K562 (cell line): ENCODE results near the gene OVOL2. TPM values are rescaled to one million over a fixed set of nuclear protein-coding genes. Genes with fewer than 3 reads are reported as not detected.

Experiments used
- ATAC-seq: fragments of 200-7000 bp; cut with Tn5 transposase; 3 replicates; pipeline ENCODE4 v1.9.1; 2020; ENCODE audit warnings: moderate library complexity
- Bru-seq: library from RNA; stranded (reverse); fragments of 400-500 nt; gene quantifications from one replicate; lab custom pipeline; 2021; lab: Mats Ljungman, UMichigan
- BruChase-seq, 2 experiments: library from RNA; stranded (reverse); fragments of 400-500 nt; gene quantifications; one replicate each; lab custom pipeline; 2021; lab: Mats Ljungman, UMichigan
- BruUV-seq: library from RNA; stranded (reverse); fragments of 400-500 nt; replicated peaks from 2 replicates; lab custom pipeline; 2021; lab: Mats Ljungman, UMichigan
- CTCF ChIA-PET: fragments of 300-600 bp; formaldehyde crosslinking; extraction: SDS; loops from one replicate; lab custom pipeline; 2021; ENCODE audit warnings: low intra/inter-chr PET ratio; lab: Yijun Ruan, JAX
- POLR2A ChIA-PET: fragments of 300-600, 350-650 bp; sonication (Branson Sonifier 250); formaldehyde crosslinking; extraction: SDS; loops from one replicate; lab custom pipeline; 2021; ENCODE audit warnings: antibody characterized with exemption, inconsistent platforms; lab: Yijun Ruan, JAX
- DNase-seq, 4 experiments: peaks; one replicate each; pipeline versions ENCODE4 v3.0.0 to v3.0.0-alpha.2; 2011 to 2018; ENCODE audit warnings: low spot score in 3 of 4, mixed read lengths in 3 of 4; ENCODE audit errors: extremely low read depth in 1 of 4
- FAIRE-seq: peaks from 2 replicates; lab custom pipeline; 2011; peaks lifted over from hg19 to GRCh38; lab: Jason Lieb, UNC
- H2AFZ ChIP-seq: 2 replicates; pipeline ENCODE4 v1.6.0; 2011; ENCODE audit warnings: low read depth, low read length, control low read depth, inconsistent platforms
- H3K27ac ChIP-seq: fragments of 200-600 bp; 3 replicates; pipeline ENCODE4 v1.8.0; 2011; ENCODE audit warnings: low read depth, mild to moderate bottlenecking, control low read depth, inconsistent platforms, low read length, moderate library complexity, mixed read lengths; ENCODE audit errors: extremely low read depth
- H3K27me3 ChIP-seq, 2 experiments: fragments of 300-600 bp in 1 of 2; 2 replicates in 1 of 2; 3 replicates in 1 of 2; pipeline versions ENCODE4 v1.6.0 to v1.8.0; 2011; ENCODE audit warnings: inconsistent platforms in 2 of 2, low read length in 2 of 2, mild to moderate bottlenecking in 1 of 2, mixed read lengths in 1 of 2, moderate library complexity in 1 of 2; ENCODE audit not compliant: control insufficient read depth in 2 of 2, insufficient read depth in 2 of 2
- H3K36me3 ChIP-seq: fragments of 300-600 bp; 3 replicates; pipeline ENCODE4 v1.8.0; 2011; ENCODE audit warnings: mild to moderate bottlenecking, low read length, inconsistent platforms; ENCODE audit not compliant: control insufficient read depth, insufficient read depth
- H3K4me1 ChIP-seq, 2 experiments: fragments of 200-600 bp in 1 of 2; replicated peaks in 1 of 2; 2 replicates in 1 of 2; 3 replicates in 1 of 2; pipeline versions ENCODE4 v1.5.1 to v1.8.0; 2011; ENCODE audit warnings: inconsistent platforms in 2 of 2, low read length in 2 of 2, mild to moderate bottlenecking in 1 of 2, mixed read lengths in 1 of 2, moderate library complexity in 1 of 2; ENCODE audit not compliant: control insufficient read depth in 2 of 2, insufficient read depth in 2 of 2
- H3K4me2 ChIP-seq: 2 replicates; pipeline ENCODE4 v1.6.1; 2011; ENCODE audit warnings: low read length, control low read depth, inconsistent platforms, mixed read lengths; ENCODE audit not compliant: insufficient read depth
- H3K4me3 ChIP-seq: fragments of 200-600 bp; sonication (generic), shearing (Covaris generic); 2 replicates; pipeline ENCODE4 v1.5.1; 2016; ENCODE audit warnings: control low read depth, inconsistent platforms
- H3K79me2 ChIP-seq: fragments of 200-600 bp; 3 replicates; pipeline ENCODE4 v1.8.0; 2011; ENCODE audit warnings: low read length, inconsistent platforms; ENCODE audit not compliant: control insufficient read depth, insufficient read depth
- H3K9ac ChIP-seq, 2 experiments: 2 replicates each; pipeline versions ENCODE4 v1.6.0 to v1.6.1; 2011; ENCODE audit warnings: low read depth in 2 of 2, low read length in 2 of 2, control low read depth in 1 of 2, inconsistent platforms in 1 of 2, mild to moderate bottlenecking in 1 of 2, mixed read lengths in 1 of 2; ENCODE audit not compliant: insufficient read depth in 1 of 2
- H3K9me1 ChIP-seq: one replicate; pipeline ENCODE4 v1.6.0; 2011; ENCODE audit warnings: inconsistent platforms, mild to moderate bottlenecking, low read length, moderate library complexity; ENCODE audit not compliant: control insufficient read depth, insufficient read depth
- H3K9me3 ChIP-seq: replicated peaks from 2 replicates; pipeline ENCODE4 v1.5.1; 2011; ENCODE audit warnings: low read depth, low read length, inconsistent platforms; ENCODE audit not compliant: control insufficient read depth, insufficient read depth
- H4K20me1 ChIP-seq: replicated peaks from 2 replicates; pipeline ENCODE4 v1.6.1; 2011; ENCODE audit warnings: low read length, inconsistent platforms, mixed read lengths; ENCODE audit not compliant: control insufficient read depth, insufficient read depth
- NR3C1 ChIP-seq: sonication (generic); formaldehyde crosslinking; IDR thresholded peaks from 2 replicates; pipeline ENCODE4 v1.8.1; 2022; ENCODE audit warnings: missing genetic modification reagents
- NRF1 ChIP-seq, 2 experiments: fragments of 450-650 bp; IDR thresholded peaks in 1 of 2; conservative IDR thresholded peaks in 1 of 2; 2 replicates each; pipeline ENCODE4 v1.6.1; 2014; ENCODE audit warnings: mild to moderate bottlenecking in 2 of 2
- TRIM24 ChIP-seq, 2 experiments: fragments of 450-650 bp; IDR thresholded peaks; 2 replicates each; pipeline ENCODE4 v1.6.1; 2016
- WGBS: fragments of 100-300 bp; shearing (Covaris generic); methylation state at CpG from one replicate; pipeline ENCODE4 v1.1.6; 2016; ENCODE audit warnings: low coverage, mixed read lengths; ENCODE audit not compliant: insufficient coverage; ENCODE audit errors: missing lambda C conversion rate; 5-methylcytosine and 5-hydroxymethylcytosine counted together
- in situ Hi-C: fragments of 300-500 bp; cut with MboI; formaldehyde crosslinking; loops from 4 replicates; pipeline ENCODE4 v1.15.0; 2018; ENCODE audit warnings: inconsistent platforms, mixed read lengths
- intact Hi-C: fragments of 100-400 bp; cut with micrococcal nuclease; formaldehyde crosslinking; loops from 2 replicates; pipeline ENCODE4 v1.14.2; 2022
- long read RNA-seq, 3 experiments: library from polyadenylated mRNA in 2 of 3; library from RNA in 1 of 3; unstranded in 2 of 3; stranded (forward) in 1 of 3; transcript quantifications; one replicate each; pipeline ENCODE4 v2.0.0, GENCODE V29; 2019 to 2022
- polyA minus RNA-seq, 3 experiments: library from RNA; depleted of rRNA, polyadenylated mRNA; stranded (reverse); fragments of >200 nt; gene quantifications; 2 replicates each; pipeline ENCODE4 v1.2.3, GENCODE V29; 2011
- polyA plus RNA-seq, 8 experiments: library from polyadenylated mRNA; depleted of rRNA in 4 of 8; stranded (reverse) in 5 of 8; unstranded in 3 of 8; fragments of >200 nt; fragmentation: Nextera tagmentation in 2 of 8; fragmentation: Illumina TruSeq in 1 of 8; extraction: Ambion mirVana in 2 of 8; extraction: Trizol in 1 of 8; gene quantifications; 2 replicates each; pipeline versions ENCODE4 v1.2.1 to v1.2.3, GENCODE V29; 2011 to 2014; ENCODE audit warnings: inconsistent platforms in 1 of 8, missing spikeins in 1 of 8
- total RNA-seq, 7 experiments: library from RNA; depleted of rRNA in 6 of 7; stranded (reverse); fragments of >200 nt in 6 of 7; fragmentation: Illumina TruSeq in 2 of 7; extraction: Trizol in 2 of 7; gene quantifications; 2 replicates each; pipeline versions ENCODE4 v1.2.1 to v1.2.3, GENCODE V29; 2011 to 2021; ENCODE audit warnings: low replicate concordance in 1 of 7

OVOL2 gene
- total RNA-seq (2011; cell fraction: chromatin; rRNA removed; ENCODE audit: low replicate concordance) = not detected in 2 replicates
- total RNA-seq (2011; cell fraction: nucleolus; rRNA removed) = not detected in 2 replicates
- total RNA-seq (2011; cell fraction: nucleoplasm; rRNA removed) = not detected in 2 replicates
- not detected in 2 replicates for total RNA-seq (2014; rRNA removed)
- total RNA-seq (2014; rRNA removed; fragmentation: Illumina TruSeq; extraction: Trizol) = not detected in 2 replicates
- total RNA-seq (2015; rRNA removed; fragmentation: Illumina TruSeq; extraction: Trizol) = not detected in 2 replicates
- total RNA-seq (2021) = not detected in 2 replicates
- polyA plus RNA-seq (2011; rRNA removed) = not detected in 2 replicates
- polyA plus RNA-seq (2011; cell fraction: cytosol; rRNA removed) = not detected in 2 replicates
- polyA plus RNA-seq (2011; cell fraction: nucleus; rRNA removed) = not detected in 2 replicates
- polyA plus RNA-seq (2012) = not detected in 2 replicates
- polyA plus RNA-seq (2014; fragmentation: Illumina TruSeq; extraction: Trizol) = not detected in 2 replicates
- not detected for polyA plus RNA-seq (2014; fragmentation: Nextera tagmentation; extraction: Ambion mirVana)
- 0.22 TPM in 1 of 2 replicates, not detected in the other for polyA plus RNA-seq (2014; rRNA removed)
- not detected in 2 replicates for polyA minus RNA-seq (2011; rRNA and poly(A)+ RNA removed)
- not detected in 2 replicates for polyA minus RNA-seq (2011; cell fraction: cytosol; rRNA and poly(A)+ RNA removed)
- not detected in 2 replicates for polyA minus RNA-seq (2011; cell fraction: nucleus; rRNA and poly(A)+ RNA removed)
- percentile 14 among the genes with signal in this experiment for Bru-seq, nascent RNA
- percentile 15 among the genes with signal in this experiment for BruChase-seq, experiment 1, labeled RNA remaining after a 2-hour chase
- percentile 15 among the genes with signal in this experiment for BruChase-seq, experiment 2, labeled RNA remaining after a 6-hour chase
- long read RNA-seq, experiment 1, partial matches to known transcripts = 0 of 29 reads
- long read RNA-seq, experiment 1, other reads (novel, unspliced or antisense) = 29 of 29 reads
- long read RNA-seq, experiment 2, partial matches to known transcripts = 0 of 6 reads
- long read RNA-seq, experiment 2, other reads (novel, unspliced or antisense) = 6 of 6 reads
- long read RNA-seq, experiment 3 = 0 reads

GRCh38 chr20:18057101-18057993 lies at the start of gene OVOL2:
TSS of gene OVOL2 (minus strand) at chr20:18057916. CDS start at chr20:18057634, 282 bp downstream.
- no peak within 1 kb of the TSS for H2AFZ ChIP-seq
- no peaks in the 10 kb centered on the region for H4K20me1 ChIP-seq
- DNase-seq = peak in 2 of 4 experiments; percentile 16 to 18
- no peak within 1 kb of the TSS for H3K27ac ChIP-seq
- H3K4me2 ChIP-seq = no peak within 1 kb of the TSS
- POLR2A ChIA-PET = no interaction called here
- no peaks in the 10 kb centered on the region for H3K36me3 ChIP-seq
- TF ChIP-seq NRF1 (conservative IDR thresholded peaks at IDR 0.05 in 1 of 2, IDR thresholded peaks at IDR 0.05 in 1 of 2) = peak; percentile 42 to 47; a peak in 3 of 4 replicates
- no peak for TF ChIP-seq NR3C1 (CRISPR knock-in tag)
- TF ChIP-seq TRIM24 (IDR thresholded peaks at IDR 0.05) = no peak
- TF ChIP-seq, all 486 proteins: peak for 1
- in situ Hi-C loops (no loop called here), intact Hi-C loops (no loop called here)
- Histone ChIP-seq H3K9ac (no peak within 1 kb of the TSS), H3K4me3 (no peak within 1 kb of the TSS), H3K9me3 (no peaks in the 10 kb centered on the region), H3K4me1 (peaks cover 0 to 26% of the 10 kb centered on the region in 2 experiments; a peak in 2 of 5 replicates), H3K9me1 (no peaks in the 10 kb centered on the region), H3K79me2 (no peaks in the 10 kb centered on the region), H3K27me3 (peaks cover 16 to 42% of the 10 kb centered on the region in 2 experiments)
- FAIRE-seq (no peak), ATAC-seq (no peak)
- CTCF ChIA-PET = no interaction called here
- BruUV-seq = no TSS peak
- WGBS = 0% methylated on average over 4 of the region's 73 CpGs
